ENCODE data around the gene CPE.
A peak's percentile ranks its signal among the peaks of the same experiment; 100 is the strongest.
"Not testable (repeated sequence)": the region's sequence is repeated elsewhere in the genome, so short reads cannot be mapped to it uniquely, and the experiment has no call there.

CPE gene

GRCh38 chr4:165481053-165481835 is 102.4 kb downstream of the CPE start:
- H3K4me3 ChIP-seq (ENCODE audit: low read length), result no peak overlapping the region
- DNase-seq (ENCODE audit: low read depth, low spot score), result no peak

DNA sequence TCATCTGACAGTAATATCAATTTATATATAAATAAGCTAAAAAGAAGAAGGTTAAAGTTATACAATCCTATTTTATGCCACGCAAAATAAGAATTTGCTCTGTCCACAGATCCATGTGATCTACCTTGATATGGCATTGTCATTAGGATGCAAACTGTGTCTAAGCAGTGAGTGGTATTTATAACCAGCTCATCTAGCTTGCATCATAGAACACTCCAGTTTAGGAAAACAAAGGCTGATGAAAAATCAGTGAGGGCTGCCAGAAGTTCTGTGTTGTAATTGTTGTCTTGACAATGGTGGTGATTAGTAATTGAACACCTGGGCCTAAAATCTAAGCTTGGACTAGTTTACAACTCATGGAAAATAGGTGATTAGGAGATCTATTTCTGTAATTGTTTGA is 111.0 kb downstream of the CPE start:
- H3K4me3 ChIP-seq (ENCODE audit: low read length), result no peak overlapping the region
- no peak for DNase-seq (ENCODE audit: low read depth, low spot score)

GRCh38 chr4:165492583-165492982 is 113.8 kb downstream of the CPE start:
- not testable (repeated sequence) for DNase-seq (ENCODE audit: low read depth, low spot score); H3K4me3 ChIP-seq (ENCODE audit: low read length)

DNA sequence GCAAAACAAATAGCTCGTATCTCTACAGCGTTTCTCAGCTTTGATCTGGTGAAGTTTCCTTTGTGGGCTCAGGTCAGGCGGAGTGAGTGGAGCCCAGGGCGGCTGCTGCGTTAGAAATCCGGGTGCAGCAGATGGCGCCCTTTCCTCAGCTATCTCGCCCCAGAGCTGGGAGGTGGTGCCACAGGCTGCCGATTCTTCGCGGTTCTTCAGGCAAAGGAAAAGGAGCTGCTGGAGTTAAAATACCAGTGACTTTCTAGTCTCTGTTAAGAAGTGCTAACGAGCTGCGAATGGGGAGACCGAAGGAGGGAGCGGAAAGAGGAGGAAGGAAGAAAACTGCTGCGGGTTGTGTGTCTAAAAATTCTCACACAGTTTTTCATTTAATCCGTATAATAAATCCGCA is 114.6 kb downstream of the CPE start:
- no peak overlapping the region for H3K4me3 ChIP-seq (ENCODE audit: low read length)
- peak; percentile 52 for DNase-seq (ENCODE audit: low read depth, low spot score)

DNA sequence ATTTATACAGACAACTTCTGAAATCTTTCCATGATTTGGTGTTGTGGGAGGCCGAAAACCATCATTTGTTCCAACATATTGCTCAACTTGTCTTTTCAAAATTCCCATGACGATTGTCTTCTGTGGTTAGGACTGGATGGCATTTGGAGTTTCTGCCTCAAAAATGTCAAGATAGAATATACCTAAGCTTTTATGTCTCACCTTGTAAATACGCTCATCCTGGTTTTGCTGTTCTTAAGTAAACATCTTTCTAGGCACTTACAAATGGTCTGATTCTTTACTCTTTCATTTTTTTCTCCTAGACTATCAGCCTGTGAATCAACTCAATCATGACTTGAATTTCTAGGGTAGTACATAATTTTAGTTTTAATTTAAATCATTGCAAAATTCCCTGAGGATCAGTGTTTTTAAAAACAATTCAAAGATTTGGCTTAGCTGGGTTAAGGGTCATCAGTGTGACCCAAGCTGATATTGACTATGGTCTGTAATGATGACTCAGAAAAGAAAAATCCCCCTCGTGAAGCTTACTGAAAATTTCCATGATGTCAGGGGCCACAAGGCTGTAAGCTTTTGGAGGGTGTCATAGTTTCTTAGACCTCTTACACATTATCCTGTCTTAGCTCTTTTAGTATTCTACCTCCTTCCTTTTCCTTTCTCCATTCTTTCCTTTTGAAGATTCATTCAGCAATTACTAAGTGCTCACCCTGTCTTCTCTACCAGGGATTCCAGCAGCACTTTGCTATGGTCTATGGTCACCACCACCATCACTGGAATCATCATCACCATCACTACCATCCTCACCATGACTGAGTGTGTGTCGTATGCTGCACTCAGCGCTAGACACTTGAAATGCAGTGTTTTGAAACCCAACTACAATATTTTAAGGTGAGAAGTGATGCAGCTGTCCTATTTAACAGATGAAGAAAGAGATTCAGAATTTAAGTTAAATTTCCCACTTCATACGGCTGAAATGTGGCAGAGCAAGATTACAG is 124.4 kb downstream of the CPE start:
- DNase-seq (ENCODE audit: low read depth, low spot score), result no peak
- no peak overlapping the region for H3K4me3 ChIP-seq (ENCODE audit: low read length)

DNA sequence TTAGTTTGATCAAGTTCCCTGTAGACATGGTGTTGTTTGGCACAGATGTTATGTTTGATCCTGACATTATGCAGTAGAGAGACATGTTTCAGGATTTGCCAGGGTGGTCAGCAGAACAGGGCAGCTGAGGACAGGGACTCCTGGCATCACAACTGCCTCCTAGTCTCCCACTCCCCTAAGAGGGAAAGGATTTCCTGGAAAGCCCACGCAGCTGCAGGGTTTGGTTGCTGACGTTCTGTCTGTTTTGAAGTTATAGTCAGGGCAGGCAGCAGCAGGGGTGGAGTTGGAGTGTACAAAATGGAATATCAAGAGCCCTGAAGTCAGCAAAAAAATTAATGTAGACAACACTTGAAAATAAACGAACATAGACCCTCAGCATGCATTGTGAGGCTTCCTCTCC is 125.4 kb downstream of the CPE start:
- no peak overlapping the region for H3K4me3 ChIP-seq (ENCODE audit: low read length)
- no peak for DNase-seq (ENCODE audit: low read depth, low spot score)

DNA sequence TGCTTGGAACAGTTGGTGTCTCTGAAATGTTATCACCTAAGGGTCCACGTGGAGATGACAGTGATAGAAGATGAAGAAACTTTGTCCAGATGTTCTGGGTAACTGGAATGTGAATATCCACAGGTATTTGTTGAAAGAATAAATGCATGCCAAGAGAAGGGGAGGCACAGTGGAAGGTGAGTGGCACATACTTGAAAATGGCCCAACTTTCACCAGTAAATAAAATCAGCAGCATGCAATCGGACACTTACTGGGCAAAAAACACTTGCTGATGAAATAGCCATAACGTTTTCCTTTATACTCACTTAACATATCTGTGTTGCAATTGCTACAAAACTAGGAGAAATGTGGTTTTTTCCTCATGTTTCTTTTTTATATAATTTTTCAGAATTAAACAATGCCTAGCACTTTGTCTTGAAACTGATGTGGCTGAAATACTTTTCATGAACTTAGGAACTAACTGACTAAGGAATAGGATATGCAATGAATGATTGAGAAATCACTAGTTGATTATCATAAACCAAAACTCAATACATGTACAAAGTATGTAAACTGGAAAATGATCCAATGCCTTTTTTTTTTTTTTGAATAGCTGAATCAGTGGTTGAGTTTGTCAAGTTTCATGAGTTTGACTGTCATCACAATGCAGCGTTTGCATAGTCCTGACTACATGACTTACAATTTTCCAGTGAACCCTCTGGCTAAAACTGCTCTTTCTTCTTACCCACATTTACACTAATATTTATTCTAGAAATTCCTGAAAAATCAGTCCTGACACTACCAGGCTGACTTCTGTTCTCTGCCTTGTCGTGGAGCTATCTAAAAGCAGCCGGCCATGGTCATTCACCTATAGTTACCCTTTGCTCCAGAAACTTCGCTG is 127.4 kb downstream of the CPE start:
- no peak overlapping the region for H3K4me3 ChIP-seq (ENCODE audit: low read length)
- DNase-seq (ENCODE audit: low read depth, low spot score), result no peak

DNA sequence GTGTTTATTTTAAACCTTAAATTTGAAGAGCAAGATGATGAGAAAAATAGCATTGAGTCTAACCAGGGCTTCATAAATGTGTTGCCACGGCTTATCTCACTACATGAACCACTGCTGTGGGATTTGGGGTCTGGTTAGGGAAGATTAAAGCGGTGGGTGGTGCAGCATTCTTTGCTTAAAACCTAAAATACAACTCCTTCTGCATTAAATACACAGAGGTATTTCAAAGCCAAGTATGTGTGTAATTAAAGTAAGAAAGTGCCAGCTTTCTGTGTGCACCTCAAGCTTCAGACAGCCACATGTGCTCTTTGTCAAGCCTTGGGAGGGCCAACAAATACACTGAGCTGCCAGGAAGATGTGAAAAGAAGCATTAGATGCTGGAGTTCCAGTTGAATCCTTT is 128.0 kb downstream of the CPE start:
- peak; percentile 9 for DNase-seq (ENCODE audit: low read depth, low spot score)

DNA sequence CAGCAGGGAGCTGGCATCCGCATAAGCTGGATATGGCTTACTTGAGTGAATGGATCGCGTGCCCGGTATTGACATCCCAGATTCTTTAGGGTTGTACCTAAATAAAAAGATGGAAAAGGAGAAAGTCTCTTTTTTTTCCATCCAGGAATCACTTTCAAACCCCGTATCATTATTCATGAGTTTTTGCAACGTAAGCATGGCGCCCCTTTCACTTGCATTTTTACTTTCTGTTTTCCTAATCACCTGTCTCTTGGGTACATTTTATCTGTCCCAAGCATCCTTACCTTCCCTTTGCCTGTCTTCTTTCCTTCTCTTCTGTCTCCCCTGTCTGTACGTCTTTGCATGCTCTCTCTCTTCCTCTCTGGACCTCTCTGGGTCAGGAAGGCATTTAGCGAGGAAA is 128.6 kb downstream of the CPE start:
- no peak for DNase-seq (ENCODE audit: low read depth, low spot score)
- H3K4me3 ChIP-seq (ENCODE audit: low read length), result no peak overlapping the region

More for the DNA sequence above, 128.0 kb downstream of the CPE start:
- H3K4me3 ChIP-seq (ENCODE audit: low read length), result no peak overlapping the region

DNA sequence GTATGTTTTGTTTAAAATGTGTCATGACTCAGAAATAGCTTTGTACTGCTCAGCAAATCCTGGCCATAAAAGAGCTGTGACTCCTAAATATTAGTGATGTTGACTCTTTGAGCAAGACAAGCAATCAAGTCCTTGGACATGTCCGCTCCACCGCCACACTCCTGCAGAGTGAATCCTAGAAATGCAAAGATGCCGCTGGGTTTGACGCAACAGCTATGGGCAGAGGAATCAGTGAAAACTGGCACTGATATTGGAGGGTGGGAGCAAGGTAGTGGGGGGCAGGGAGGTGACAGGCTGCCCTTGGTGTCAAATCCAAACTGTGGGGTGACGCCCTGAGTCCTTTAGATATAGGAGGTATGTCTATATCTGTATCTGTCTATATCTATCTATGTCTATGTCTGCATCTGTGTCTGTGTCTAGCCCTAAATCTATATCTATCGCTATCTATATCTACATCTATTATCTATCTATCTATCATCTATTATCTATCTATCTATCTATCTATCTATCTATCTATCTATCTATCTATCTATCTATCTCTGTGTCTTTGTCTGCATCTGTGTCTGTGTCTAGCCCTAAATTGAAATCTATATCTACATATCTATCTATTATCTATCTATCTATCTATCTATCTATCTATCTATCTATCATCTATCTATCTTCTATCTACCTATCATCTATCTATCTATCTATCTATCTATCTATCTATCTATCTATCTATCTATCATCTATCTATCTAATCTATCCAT is 129.7 kb downstream of the CPE start:
- DNase-seq (ENCODE audit: low read depth, low spot score), result no peak
- H3K4me3 ChIP-seq (ENCODE audit: low read length), result no peak overlapping the region

DNA sequence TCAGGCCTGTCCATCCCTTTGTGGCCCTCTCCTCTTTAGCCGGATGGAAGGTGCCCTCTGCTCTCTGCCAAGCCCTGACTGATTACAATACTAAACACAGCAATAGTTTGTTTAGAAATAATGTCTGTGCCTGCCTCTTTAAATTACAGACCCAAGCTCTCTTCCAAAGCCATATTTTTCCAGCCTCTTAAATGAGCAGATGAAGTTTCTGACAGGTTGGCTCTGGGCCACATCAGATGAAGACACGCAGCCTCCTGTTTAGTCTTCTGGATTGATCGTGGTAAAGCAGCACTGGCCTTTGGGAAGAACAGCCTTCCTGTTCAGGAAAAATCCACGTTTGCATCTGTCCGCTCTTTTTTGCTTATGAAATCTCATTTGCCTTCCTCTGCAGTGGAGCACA is 133.6 kb downstream of the CPE start:
- no peak for DNase-seq (ENCODE audit: low read depth, low spot score)
- H3K4me3 ChIP-seq (ENCODE audit: low read length), result no peak overlapping the region

- no peak for DNase-seq (ENCODE audit: low read depth, low spot score)
- H3K4me3 ChIP-seq (ENCODE audit: low read length), result no peak overlapping the region
These were observed 135.9 kb downstream of the CPE start for GRCh38 chr4:165514739-165515138.

DNA sequence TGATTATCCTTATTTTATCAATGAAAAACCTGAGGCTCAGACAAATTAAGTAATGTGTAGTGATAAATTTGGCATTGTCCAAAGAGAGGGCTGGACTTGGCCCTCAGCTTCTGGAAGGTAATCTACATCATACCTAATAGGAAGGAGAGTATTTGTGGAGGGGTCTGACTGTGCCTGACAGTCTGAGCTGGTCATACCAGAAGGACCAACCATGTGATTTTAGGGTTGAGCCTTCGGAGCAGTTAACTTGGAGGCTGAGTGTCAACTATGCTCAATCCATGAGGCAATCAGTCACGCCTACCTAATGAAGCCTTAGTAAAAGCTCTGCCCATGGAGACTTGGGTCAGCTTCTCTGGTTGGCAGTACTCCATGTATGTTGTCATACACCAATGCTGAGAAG is 136.4 kb downstream of the CPE start:
- no peak overlapping the region for H3K4me3 ChIP-seq (ENCODE audit: low read length)
- no peak for DNase-seq (ENCODE audit: low read depth, low spot score)

DNA sequence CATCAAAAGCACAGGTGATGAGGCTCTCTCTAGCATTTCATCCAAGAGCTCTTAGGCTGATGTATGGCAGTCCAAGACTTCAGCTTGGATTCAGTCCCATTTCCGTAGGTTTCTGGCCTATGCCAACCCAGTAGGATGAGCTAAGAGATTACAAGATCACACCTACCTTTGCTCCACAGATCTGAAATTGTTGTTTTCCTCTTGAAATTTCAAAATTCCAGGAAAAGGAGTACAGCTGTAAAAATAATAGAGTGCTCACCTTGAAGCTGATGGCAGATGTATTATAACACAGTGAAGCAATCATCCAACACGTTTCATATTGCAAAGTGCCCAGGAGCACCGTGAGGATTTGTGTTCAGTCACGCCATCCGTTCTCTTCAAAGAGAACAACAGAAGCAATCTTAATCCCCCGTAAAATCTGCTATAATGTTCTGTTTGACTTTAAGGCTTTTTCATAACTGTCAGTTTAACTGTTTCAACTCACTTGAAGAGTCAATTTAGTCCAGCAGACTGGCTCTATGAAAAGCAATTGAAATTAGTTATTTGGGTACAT is 137.5 kb downstream of the CPE start:
- no peak for DNase-seq (ENCODE audit: low read depth, low spot score)
- no peak overlapping the region for H3K4me3 ChIP-seq (ENCODE audit: low read length)

DNA sequence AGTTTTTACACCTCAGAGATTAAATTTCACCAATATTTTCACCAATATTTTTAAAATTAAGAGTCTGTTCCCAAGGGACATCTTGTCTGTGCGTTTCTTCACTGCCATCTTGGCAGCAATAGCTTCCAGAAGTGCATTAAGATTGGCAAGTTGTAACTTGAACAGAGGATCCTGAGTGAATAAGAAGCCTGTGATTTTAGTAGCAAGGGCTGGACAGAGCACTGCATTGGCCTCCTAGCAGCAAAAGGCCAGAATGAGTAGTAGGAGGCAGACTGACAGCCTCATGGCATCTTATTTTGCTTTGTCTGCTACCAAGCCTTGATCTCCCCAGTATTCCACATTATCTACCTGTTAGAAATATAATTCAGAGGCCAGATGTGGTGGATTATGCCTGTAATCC is 138.4 kb downstream of the CPE start:
- no peak for DNase-seq (ENCODE audit: low read depth, low spot score)

GRCh38 chr4:165518024-165518616 is 139.3 kb downstream of the CPE start:
- DNase-seq (ENCODE audit: low read depth, low spot score), result no peak
- H3K4me3 ChIP-seq (ENCODE audit: low read length), result no peak overlapping the region

More for the DNA sequence above, 138.4 kb downstream of the CPE start:
- no peak overlapping the region for H3K4me3 ChIP-seq (ENCODE audit: low read length)

GRCh38 chr4:165518686-165519085 is 139.9 kb downstream of the CPE start:
- no peak for DNase-seq (ENCODE audit: low read depth, low spot score)
- no peak overlapping the region for H3K4me3 ChIP-seq (ENCODE audit: low read length)

DNA sequence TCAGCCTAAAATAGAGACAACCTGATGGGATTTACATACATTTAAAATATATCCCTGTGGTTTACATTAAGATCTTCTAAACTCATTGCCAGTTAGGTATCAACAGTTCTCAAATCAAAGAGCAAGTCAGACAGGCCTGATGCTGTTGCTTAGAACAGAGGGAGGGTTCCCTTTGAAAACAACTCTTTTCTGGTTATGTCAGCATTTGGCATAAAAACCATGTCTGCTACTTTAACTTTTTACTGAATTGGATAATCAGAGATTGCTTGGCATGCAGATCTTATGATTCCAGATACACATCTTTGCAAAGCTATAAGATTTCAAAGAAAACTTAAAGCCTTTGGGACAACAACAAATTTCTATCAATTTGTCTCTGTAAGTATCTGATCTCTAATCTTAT is 140.8 kb downstream of the CPE start:
- H3K4me3 ChIP-seq (ENCODE audit: low read length), result no peak overlapping the region
- no peak for DNase-seq (ENCODE audit: low read depth, low spot score)

Data from Jurkat, Clone E6-1 (cell line).